HG03103 (cell line): Measurements from ENCODE around the gene PUM1.

Source experiments
- ATAC-seq: cut with Tn5 transposase; IDR thresholded peaks from one replicate; pipeline ENCODE4 v1.9.1; 2021; ENCODE audit warnings: low read depth; ENCODE audit not compliant: unreplicated experiment

The PUM1 gene

DNA sequence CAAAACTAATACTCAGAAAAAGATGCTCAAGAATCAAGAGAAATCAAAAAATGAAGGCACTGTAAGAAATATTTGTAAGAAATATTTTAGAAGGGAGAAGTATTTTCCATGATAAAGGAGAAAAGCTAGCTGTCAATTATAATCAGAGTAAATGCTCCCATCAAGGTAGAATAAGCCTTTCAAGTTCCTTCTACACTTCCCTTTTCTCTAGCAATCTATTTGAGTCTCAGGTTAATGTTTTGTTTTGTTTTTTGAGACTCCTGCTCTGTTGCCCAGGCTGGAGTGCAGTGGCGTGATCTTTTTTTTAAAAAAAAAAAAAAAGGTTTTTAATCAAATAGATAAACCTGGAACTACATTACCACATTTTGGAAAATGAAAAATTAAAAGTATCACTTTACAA, 33.3 kb downstream of the PUM1 start:
- no peak for ATAC-seq

DNA sequence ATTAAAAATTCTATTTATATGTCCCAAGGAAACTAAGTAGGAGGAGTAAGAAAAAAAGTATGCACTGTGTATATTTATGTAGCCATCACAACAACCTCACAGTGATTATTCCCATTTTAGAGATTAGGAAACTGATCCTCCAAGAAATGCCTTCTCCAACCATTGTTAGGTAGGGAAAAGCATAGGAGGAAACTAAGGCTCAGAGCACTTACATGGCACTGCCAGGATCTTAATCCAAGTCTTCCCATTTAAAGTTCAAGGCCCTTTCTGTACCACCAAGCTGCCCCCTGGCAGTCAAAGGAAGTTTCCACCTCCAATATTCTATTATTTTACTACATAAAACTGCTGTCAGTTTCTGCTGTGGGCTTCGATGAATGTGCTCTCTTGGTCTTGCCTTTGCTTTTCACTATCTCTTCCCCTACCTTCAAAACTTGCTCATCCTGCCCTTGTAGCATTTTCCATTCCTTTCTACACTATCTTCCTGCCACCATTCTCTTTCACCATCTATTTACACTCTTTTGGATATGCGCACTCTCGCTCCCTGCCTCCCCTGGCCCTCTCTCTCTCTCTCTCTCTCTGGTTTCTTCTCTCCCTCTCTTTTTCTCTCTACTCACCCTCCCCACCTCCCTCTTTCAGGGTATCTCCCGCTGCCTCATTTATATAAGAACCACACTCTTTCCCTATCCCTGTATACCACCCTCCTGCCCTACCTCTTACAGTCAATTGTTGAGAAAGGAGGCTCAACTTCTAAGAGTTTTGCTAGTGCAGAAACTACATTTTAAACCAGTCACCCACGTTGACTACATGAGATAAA, 34.0 kb downstream of the PUM1 start:
- ATAC-seq: no peak

DNA sequence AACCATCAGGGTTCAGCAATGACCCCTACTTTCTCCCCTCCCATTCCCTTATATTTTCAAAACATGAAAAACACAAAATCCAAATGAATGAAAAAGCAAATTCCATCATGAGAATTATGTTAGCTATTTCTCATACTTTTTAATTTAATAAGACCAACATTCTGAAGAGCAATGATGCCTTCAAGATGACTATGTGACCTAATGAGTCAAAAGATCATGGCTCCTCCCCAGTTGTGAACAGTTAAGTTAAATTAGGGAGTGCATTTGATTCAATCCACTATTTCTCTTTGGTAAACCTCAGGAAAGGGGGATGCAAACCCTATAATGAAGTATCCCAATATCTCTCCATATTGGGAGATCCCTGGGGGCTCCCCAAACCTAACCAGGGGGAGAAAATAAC, 36.5 kb downstream of the PUM1 start:
- ATAC-seq: no peak

DNA sequence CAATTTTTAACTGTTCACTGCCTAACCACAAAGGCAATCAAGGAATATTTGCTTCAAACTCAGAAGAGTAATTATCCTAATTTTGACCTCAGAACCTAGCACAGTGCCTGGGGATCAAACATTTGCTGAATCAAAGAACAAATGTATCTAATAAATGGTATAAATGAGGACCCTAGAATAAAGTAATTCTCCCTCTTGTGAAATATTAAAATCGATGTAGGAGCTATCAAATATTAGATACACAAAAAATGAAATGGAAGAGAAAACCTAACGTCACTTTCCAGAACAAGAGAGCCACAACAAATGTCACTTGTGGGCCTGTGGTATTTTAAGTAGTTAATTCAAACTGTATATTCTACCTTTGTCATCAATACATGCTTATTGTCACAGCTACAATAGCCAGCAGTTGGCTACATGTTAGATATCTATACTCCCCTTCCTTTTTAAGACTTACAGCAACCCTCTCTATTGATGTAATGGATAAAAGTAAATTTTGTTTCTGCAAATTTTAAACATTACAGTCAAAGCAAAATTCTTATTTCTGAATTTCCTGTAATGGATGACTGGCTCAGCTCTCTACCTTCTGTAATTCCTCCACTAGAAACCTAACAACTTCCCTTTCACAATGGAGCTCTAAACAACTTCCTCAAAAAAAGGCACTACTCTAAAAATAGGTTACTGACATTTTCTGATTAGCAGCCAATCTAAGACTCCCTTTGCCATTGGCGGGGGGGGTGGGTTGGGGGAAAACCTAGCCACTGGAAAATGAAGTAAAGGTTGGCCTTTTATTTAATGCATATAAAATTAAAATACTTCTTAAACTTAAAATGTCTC, 37.6 kb downstream of the PUM1 start:
- no peak for ATAC-seq

DNA sequence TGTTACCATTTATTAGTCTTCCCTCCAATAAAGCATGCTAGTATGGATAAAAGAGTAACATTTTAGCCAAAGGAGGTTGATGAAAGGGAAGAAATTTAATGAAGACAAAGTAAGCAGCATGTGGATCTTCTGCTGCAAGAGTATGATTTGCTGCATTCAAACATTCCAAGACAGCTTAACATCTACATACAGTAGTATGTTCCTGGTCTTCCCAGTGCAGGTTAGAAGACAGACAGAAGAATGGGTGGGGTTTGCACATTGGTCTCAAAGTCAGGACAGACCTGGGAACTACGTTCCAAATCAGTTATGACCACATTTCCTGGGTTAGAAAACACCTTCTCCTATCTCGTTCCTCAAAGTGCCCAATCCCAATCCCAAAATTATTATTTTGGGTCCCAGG, 43.3 kb downstream of the PUM1 start:
- ATAC-seq: no peak

DNA sequence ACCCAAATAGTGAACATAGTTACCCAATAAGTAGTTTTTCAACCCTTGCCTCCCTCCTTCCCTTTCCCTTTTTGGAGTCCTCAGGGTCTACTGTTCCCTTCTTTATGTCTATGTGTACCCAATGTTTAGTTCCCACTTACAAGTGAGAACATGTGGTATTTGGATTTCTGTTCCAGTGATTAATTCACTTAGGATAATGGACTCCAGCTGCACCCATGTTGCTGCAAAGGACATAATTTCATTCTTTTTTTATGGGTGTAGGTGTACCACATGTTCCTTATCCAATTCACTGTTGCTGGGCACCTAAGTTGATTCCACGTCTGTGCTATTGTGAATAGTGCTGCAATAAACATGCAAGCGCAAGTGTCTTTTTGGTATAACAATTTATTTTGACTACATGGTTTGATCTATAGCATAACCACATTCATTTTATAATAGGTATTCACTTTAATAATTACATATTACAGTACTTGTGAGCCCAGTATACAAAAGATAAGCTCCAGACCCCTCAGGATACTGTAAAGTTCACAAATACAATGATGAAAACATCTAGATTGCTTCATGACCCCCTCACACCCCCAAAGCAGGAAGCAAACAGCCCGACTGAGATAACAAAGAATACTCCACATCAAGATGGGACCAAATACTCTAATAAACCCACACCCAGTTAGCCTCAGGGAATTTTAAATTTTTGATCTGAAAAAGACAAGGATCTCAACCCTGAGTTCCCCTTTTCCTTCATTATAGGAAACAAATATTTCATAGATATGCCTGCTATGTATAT, 45.3 kb downstream of the PUM1 start:
- ATAC-seq: no peak

DNA sequence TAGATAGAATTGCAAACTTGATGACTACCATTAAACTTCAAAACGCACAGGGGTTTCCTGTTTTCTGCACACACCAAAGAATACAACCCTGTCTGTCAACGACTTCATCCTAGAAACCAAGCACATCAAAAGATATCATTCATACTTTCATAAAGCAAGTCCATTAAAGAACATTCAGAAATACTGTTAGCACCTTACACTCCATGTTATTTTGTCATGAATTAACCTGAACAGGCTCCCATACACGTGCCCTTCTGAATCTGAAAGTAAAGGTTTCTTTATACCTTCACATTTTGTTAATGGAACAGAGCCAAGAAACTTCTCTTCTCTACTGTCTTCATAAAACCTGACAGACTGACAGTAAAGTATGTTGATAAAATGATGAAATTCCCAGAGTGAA, 46.1 kb downstream of the PUM1 start:
- ATAC-seq: no peak

DNA sequence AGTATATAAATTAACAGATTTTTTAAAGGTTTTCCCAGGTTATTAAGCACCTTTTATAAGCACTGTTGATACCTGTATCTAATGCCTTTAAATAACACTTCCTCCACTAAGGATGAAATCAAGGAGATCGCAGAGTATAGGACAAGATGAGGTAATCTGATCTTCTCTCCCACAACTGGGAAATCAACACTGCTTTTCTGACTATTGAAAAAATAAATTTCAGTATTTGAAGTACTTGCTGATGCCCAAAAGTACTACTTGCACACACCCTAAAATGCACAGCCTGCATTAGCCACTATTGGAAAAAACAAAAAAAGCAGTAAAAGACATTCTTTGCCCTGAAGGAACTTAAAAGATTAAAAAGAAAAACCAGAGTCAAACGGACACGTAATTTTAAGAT, 48.6 kb downstream of the PUM1 start:
- no peak for ATAC-seq

DNA sequence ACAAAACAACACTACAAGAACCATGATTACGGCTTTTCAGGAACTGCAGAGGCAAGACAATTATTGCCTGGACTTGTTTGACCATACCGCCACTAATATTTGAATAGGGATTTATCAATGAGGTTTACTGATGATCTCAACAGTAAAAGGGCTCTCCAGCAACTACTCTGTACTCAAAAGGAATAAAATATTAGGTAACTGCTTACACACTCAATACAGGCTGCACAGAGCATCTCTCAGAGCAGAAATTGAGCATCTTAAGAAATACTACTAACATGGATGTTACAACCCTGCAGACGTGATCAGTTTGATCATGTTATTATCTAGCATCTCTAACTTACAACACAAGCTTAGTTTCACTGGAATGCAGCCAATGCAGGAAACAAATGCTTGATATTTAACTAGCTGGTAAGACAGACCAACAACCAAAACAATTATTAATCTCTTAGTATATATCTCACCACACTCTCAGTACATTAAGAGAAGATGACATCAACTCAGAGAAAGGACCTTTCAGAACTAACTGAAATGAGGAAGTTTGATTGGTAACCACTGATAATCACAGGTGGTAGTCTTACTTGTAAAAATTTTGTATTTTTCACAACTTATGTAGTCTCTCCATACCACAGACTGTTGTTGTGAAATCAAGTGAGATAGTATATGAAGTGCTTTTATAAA, 52.2 kb downstream of the PUM1 start:
- ATAC-seq: peak; percentile 43

DNA sequence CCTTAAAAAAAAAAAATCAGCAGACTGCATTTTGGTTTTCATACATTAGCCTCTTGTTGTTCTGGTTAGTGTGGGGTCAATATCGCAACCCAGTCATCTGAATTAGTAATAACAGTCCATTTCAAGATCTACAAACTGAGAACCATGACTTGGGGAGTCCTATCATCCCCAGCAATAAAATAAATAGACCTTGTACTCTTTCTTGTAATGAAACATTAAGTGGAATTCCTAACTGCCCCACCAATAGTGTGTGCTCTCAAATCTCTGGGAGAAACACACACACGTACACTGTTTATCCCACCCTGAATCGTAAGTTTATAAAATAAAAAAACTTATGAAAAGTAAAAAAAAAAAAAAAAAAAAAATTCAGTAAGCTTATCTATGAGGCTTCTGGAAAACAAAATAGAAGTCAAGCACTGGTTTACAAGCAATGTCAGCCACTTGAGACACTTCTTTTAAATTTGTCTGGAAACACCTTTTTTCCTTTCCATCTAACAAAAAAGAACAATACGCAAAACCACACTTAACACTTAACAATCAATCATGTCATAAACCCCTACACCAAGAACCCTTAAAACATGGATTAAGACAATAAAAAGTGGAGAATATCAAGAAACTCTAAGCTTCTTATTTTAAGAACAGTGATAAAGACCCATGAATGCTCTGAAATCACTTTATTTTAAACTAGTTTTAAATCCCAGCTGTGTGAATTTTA, 53.1 kb downstream of the PUM1 start:
- no peak for ATAC-seq

DNA sequence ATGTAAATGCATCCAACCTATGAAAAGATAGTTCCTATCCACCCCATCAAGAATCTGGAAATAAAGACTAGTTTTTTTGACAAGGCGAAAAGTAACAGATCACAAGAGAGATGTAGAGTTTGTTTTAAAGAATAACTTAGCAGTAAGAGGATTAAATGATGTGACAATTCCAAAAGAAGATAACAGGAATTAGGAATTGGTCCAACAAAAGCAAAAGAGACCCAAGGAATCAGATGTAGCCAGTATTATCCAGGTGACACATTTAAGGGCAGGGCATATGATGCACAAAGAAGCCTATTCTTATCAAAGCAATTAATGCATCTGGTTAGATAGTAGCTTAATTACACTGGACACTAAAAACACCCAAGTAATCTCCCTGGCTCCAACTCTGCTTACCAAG, 53.8 kb downstream of the PUM1 start:
- ATAC-seq: no peak

DNA sequence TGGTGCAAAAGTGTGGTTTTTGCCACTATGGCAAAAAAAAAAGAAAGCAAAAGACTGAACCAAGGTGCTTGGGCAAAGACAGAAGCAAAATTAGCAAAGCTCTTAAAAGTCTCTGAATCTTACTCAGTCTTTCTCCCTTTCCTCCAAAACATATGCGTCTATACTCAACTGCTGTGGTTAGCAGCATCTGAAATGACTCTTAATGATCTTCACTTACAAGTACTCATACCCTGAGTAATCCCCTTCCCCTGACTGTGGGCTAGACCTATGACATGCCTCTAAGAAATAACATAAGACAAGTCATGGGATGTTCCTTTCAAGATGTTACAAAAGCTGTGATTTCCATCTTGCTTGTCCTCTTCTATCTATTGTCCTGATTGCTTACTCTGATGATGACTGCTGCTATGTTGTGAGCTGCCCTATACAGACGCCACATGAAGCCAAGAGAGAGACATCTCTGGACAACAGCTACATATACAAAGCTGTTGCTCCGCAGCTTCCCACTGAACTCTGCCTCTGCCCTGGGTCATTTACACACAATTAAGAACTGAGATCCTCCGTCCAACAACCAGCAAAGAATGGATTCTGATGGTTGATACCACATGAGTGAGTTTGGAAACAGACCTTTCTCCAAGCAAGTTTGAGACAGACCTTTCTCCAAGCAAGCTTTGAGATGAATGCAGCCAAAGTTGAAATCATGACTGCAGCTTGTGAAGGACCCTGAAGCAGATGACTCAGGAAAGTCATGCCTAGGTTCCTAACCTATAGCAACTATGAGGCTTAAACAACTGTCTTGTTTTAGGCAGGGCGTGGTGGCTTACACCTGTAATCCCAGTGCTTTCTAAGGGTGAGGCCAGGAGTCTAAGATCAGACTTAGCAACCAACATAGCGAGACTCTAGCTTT, 55.2 kb downstream of the PUM1 start:
- ATAC-seq: no peak

DNA sequence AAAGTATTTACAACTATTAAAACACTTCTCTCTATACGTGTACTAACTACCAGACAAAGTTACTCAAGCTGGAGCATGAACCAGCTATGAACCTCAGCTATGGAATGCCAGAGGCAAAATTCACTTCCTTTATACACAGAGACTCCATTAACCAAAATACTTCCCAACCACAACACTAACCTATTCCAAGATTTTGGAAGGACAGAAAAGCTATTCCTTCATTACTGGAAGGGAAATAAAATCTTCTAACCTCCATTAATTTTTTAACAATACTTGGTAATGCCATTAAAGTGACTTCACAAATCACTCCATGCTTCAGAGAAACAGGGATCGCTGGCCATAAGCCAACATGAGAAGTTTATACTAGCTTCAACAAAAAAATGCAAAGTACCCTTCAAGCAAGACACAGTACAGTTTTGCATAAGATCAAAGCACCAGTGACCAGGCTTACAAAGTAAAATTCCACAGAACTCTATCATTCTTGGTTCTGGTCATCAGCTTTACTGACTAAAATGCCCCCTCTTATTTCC, 58.0 kb downstream of the PUM1 start:
- ATAC-seq: no peak

DNA sequence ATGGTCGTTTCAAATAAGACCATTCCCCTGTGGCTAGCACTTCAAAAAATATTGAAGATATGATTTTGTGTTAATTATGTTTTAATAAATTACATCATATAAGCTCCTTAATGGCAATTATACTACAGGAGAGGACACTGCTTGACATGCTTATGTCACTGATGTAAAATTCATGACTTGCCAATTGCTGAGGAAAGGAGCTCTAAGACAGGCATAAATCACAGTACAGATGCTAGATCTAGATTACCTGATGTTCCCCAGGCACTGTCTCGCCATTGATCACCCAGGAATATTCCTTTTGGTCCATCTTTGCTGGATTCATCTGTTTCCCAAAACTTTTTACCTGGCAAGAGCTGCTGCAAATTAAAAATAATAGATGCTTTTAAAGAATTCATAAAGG, 58.8 kb downstream of the PUM1 start:
- no peak for ATAC-seq

DNA sequence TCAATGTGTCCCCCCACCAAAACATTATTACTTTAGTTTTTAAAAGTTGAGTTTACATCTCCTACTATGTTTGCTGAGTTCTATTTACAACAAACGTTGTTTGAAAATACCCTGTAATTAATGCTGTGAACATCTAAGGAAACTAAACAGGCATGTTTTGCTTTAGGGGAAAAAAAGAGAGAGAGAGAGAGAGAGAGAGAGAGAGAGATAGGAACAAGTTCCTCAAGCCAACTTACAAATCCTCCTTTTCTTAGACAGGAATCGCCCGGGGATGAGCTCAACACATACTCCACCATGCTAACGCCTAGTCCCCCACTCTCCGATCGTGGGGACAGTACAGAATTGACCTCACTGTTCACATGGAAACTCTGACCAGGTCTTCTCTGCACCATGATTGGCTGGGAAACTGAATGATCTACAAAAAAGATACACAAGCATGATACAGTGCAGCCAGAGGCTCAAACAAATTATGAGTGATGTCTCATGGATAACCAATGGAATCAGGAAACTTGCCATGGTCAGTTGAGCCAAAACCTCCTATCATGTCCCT, 59.8 kb downstream of the PUM1 start:
- ATAC-seq: no peak

DNA sequence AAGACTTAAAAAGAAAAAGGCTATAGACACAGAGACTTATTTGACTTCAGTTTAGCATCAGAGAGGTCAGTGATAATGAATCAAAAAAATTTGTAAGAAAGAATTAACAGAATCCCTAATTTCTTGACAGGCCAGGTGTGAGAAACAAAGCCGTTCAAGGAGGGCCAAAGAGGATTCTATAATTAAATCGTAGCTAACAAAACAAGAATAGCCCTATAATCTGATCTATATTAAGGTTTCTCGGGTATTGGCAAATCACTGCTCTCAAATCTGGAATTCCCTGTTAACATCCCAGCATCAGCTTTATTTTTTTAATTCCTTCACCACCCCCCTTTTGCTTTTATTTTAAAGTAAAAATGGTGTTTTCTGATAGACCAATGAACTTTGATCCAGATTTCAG, 60.3 kb downstream of the PUM1 start:
- ATAC-seq: no peak

DNA sequence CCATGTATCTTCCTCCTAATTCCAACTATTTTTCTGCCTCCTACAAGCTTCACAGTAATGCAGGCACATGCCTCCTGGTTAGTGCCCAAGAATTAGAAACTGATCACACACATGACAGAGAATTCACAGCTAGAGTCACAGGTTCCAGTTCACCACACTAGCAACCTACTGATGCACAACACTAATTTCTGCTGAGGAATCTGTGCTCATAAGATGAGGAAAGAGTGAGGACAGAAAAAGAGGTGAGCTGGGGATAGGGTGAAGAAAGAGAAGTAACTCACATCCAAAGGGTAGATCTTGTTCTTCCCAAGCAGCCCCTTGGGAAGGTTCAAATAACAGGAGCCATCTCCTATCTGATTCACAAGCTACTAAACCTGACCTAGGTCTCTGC, 61.3 kb downstream of the PUM1 start:
- ATAC-seq: no peak

DNA sequence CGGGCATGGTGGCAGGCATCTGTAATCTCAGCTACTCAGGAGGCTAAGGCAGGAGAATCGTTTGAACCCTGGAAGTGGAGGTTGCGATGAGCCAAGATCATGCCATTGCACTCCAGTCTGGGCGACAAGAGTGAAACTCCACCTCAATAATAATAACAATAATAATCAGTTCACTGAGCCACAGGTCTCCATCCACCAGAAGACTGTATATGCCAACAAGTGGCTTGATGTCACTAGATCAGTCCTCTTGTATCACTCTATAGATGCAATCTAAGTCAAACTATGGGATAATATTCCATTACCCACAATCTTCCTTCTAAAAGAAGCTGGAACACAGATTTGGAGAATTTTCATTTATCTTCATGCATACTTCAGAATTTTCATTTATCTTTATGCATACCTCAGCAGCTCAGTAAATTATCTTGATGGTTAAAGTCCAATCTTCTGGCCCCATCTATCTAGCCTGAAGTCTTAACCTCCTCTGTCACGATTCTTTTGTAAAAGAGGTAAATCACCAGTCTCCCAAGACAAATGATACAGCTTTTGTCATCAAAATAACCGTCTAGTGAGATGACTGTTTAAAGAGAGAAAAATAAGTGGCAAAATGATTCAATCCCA, 61.8 kb downstream of the PUM1 start:
- no peak for ATAC-seq
